NB4 (cell line): ENCODE data around the gene RACGAP1.

Experiments
- POLR2A ChIP-seq: IDR thresholded peaks from 2 replicates; pipeline ENCODE4 v1.6.1; 2011; ENCODE audit warnings: mild to moderate bottlenecking; ENCODE audit not compliant: insufficient read length; ENCODE audit errors: extremely low read depth
- TF ChIP-seq, protein P1 (sequence below): IDR thresholded peaks from one replicate; pipeline ENCODE4 v1.5.1; 2012; ENCODE audit warnings: low read depth, low read length

DNA sequence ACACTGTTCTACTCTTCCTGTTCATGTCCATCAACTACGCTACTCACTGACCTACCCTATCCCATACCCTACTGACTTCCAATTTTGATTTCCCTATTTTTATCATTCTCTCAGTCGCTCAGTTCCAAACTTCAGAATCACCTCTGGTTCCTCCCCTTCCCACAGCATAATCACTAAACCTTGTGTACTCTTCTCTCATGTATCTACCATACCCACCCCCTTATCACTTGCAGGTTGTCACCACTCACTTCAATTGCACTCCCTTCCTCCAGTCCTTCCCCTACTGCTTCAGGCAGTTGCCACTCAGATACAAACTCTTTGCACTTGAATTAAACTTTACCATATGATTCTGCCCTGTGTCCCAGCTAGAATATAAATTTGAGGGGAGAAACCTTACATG is 6.3 kb downstream of the RACGAP1 start:
- TF ChIP-seq, protein P1, sequence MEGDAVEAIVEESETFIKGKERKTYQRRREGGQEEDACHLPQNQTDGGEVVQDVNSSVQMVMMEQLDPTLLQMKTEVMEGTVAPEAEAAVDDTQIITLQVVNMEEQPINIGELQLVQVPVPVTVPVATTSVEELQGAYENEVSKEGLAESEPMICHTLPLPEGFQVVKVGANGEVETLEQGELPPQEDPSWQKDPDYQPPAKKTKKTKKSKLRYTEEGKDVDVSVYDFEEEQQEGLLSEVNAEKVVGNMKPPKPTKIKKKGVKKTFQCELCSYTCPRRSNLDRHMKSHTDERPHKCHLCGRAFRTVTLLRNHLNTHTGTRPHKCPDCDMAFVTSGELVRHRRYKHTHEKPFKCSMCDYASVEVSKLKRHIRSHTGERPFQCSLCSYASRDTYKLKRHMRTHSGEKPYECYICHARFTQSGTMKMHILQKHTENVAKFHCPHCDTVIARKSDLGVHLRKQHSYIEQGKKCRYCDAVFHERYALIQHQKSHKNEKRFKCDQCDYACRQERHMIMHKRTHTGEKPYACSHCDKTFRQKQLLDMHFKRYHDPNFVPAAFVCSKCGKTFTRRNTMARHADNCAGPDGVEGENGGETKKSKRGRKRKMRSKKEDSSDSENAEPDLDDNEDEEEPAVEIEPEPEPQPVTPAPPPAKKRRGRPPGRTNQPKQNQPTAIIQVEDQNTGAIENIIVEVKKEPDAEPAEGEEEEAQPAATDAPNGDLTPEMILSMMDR: no peak
- TF ChIP-seq POLR2A: no peak
